Bronchial epithelial cell (primary cell): Measurements from ENCODE around the gene HSD17B10. TPM values are rescaled to one million over a fixed set of nuclear protein-coding genes. Genes with fewer than 3 reads are reported as not detected.

Source experiments
- DNase-seq: peaks from one replicate; pipeline ENCODE4 v3.0.0-alpha.2; 2010; ENCODE audit warnings: low read depth
- FAIRE-seq: peaks from 2 replicates; lab custom pipeline; 2011; peaks lifted over from hg19 to GRCh38; lab: Jason Lieb, UNC
- H3K27me3 ChIP-seq: 2 replicates; pipeline ENCODE4 v1.5.1; 2011; ENCODE audit warnings: low read length; ENCODE audit not compliant: control insufficient read depth, insufficient read depth
- H3K36me3 ChIP-seq: 2 replicates; pipeline ENCODE4 v1.5.1; 2011; ENCODE audit warnings: low read length; ENCODE audit not compliant: control insufficient read depth, insufficient read depth
- H3K4me3 ChIP-seq: 2 replicates; pipeline ENCODE4 v1.5.1; 2011; ENCODE audit warnings: mild to moderate bottlenecking, low read depth, low read length, control low read depth
- CTCF ChIP-seq: IDR thresholded peaks from 2 replicates; pipeline ENCODE4 v1.5.1; 2011; ENCODE audit warnings: mild to moderate bottlenecking, moderate library complexity, low read length, control low read depth, inconsistent platforms; ENCODE audit not compliant: insufficient read depth, severe bottlenecking
- total RNA-seq: library from RNA; depleted of rRNA; stranded (reverse); fragments of >200 nt; gene quantifications from 2 replicates; pipeline ENCODE4 v1.2.1, GENCODE V29; 2014

The HSD17B10 gene
- total RNA-seq, 1 donor from 2014 or later, result 70.0 TPM

- DNase-seq (no peak), FAIRE-seq (no peak)
- TF ChIP-seq CTCF, result no peak
- H3K27me3 ChIP-seq, result no peaks in the 10 kb centered on the region
- H3K4me3 ChIP-seq, result no peak overlapping the region
- no peaks in the 10 kb centered on the region for H3K36me3 ChIP-seq
Measured at GRCh38 chrX:53452812-53453211, 18.6 kb upstream of the HSD17B10 start.

GRCh38 chrX:53449632-53450031, 15.5 kb upstream of the HSD17B10 start:
- FAIRE-seq (no peak), DNase-seq (peak; percentile 47)
- no peaks in the 10 kb centered on the region for H3K27me3 ChIP-seq
- no peaks in the 10 kb centered on the region for H3K36me3 ChIP-seq
- TF ChIP-seq CTCF, result no peak
- no peak overlapping the region for H3K4me3 ChIP-seq

GRCh38 chrX:53447441-53447840, 13.3 kb upstream of the HSD17B10 start:
- no peak for FAIRE-seq
- Histone ChIP-seq H3K4me3 (no peak overlapping the region), H3K36me3 (no peaks in the 10 kb centered on the region), H3K27me3 (no peaks in the 10 kb centered on the region)
- TF ChIP-seq CTCF, result no peak
- DNase-seq, result no peak

- peak; percentile 49 for TF ChIP-seq CTCF
- FAIRE-seq (no peak), DNase-seq (no peak)
Measured at GRCh38 chrX:53445977-53446376, 11.8 kb upstream of the HSD17B10 start.

GRCh38 chrX:53442322-53442631, 8.1 kb upstream of the HSD17B10 start:
- TF ChIP-seq CTCF, result no peak
- H3K36me3 ChIP-seq, result no peaks in the 10 kb centered on the region
- no peaks in the 10 kb centered on the region for H3K27me3 ChIP-seq
- DNase-seq (no peak), FAIRE-seq (no peak)
- H3K4me3 ChIP-seq, result no peak overlapping the region

More at GRCh38 chrX:53445977-53446376, 11.8 kb upstream of the HSD17B10 start:
- Histone ChIP-seq H3K4me3 (no peak overlapping the region), H3K27me3 (no peaks in the 10 kb centered on the region), H3K36me3 (no peaks in the 10 kb centered on the region)

- TF ChIP-seq CTCF, result no peak
- DNase-seq (peak; percentile 69), FAIRE-seq (peak; percentile 28)
- Histone ChIP-seq H3K27me3 (no peaks in the 10 kb centered on the region), H3K36me3 (no peaks in the 10 kb centered on the region), H3K4me3 (peak overlapping the region; percentile 38)
Measured at GRCh38 chrX:53441531-53442321, 7.6 kb upstream of the HSD17B10 start.
